IPS-18a (cell line): Measurements from ENCODE around the gene DOCK6.
A peak's percentile ranks its signal among the peaks of the same experiment; 100 is the strongest.

Experiments
- H3K27ac ChIP-seq: one replicate; pipeline ENCODE4 v1.5.1; 2013; ENCODE audit warnings: low read length
- H3K27me3 ChIP-seq: one replicate; pipeline ENCODE4 v1.6.1; 2013; ENCODE audit warnings: mild to moderate bottlenecking, low read length; ENCODE audit not compliant: control insufficient read depth, insufficient read depth
- H3K36me3 ChIP-seq: one replicate; pipeline ENCODE4 v1.6.1; 2013; ENCODE audit warnings: low read depth, low read length; ENCODE audit not compliant: control insufficient read depth
- H3K4me1 ChIP-seq: one replicate; pipeline ENCODE4 v1.6.1; 2013; ENCODE audit warnings: low read depth, low read length; ENCODE audit not compliant: control insufficient read depth
- H3K4me3 ChIP-seq: one replicate; pipeline ENCODE4 v1.5.1; 2013; ENCODE audit warnings: low read length
- H3K9ac ChIP-seq: one replicate; pipeline ENCODE4 v1.6.1; 2013; ENCODE audit warnings: mild to moderate bottlenecking, low read length, moderate library complexity
- H3K9me3 ChIP-seq: one replicate; pipeline ENCODE4 v1.6.1; 2013; ENCODE audit warnings: low read depth, low read length; ENCODE audit not compliant: control insufficient read depth

DOCK6 gene

GRCh38 chr19:11269408-11269807, 7.1 kb upstream of the DOCK6 start:
- H3K27ac ChIP-seq: no peak overlapping the region
- H3K4me3 ChIP-seq: no peak overlapping the region
- H3K9me3 ChIP-seq: no peaks in the 10 kb centered on the region
- H3K27me3 ChIP-seq: no peaks in the 10 kb centered on the region
- no peaks in the 10 kb centered on the region for H3K36me3 ChIP-seq
- no peak overlapping the region for H3K9ac ChIP-seq
- no peaks in the 10 kb centered on the region for H3K4me1 ChIP-seq

GRCh38 chr19:11268783-11269267, 6.5 kb upstream of the DOCK6 start:
- no peaks in the 10 kb centered on the region for H3K9me3 ChIP-seq
- no peak overlapping the region for H3K9ac ChIP-seq
- H3K4me1 ChIP-seq: no peaks in the 10 kb centered on the region
- no peak overlapping the region for H3K4me3 ChIP-seq
- H3K36me3 ChIP-seq: no peaks in the 10 kb centered on the region
- no peaks in the 10 kb centered on the region for H3K27me3 ChIP-seq
- no peak overlapping the region for H3K27ac ChIP-seq

- no peak overlapping the region for H3K9ac ChIP-seq
- H3K27me3 ChIP-seq: no peaks in the 10 kb centered on the region
- H3K27ac ChIP-seq: no peak overlapping the region
- no peak overlapping the region for H3K4me3 ChIP-seq
- H3K9me3 ChIP-seq: no peaks in the 10 kb centered on the region
- H3K4me1 ChIP-seq: no peaks in the 10 kb centered on the region
- no peaks in the 10 kb centered on the region for H3K36me3 ChIP-seq
Measured at GRCh38 chr19:11267316-11268085, 5.2 kb upstream of the DOCK6 start.

GRCh38 chr19:11265785-11266236, 3.5 kb upstream of the DOCK6 start:
- H3K27ac ChIP-seq: no peak overlapping the region
- H3K36me3 ChIP-seq: no peaks in the 10 kb centered on the region
- H3K4me3 ChIP-seq: no peak overlapping the region
- no peak overlapping the region for H3K9ac ChIP-seq
- H3K27me3 ChIP-seq: no peaks in the 10 kb centered on the region
- H3K9me3 ChIP-seq: no peaks in the 10 kb centered on the region
- H3K4me1 ChIP-seq: no peaks in the 10 kb centered on the region

GRCh38 chr19:11265177-11265784, 3.0 kb upstream of the DOCK6 start:
- Histone ChIP-seq H3K9ac (no peak overlapping the region), H3K4me3 (no peak overlapping the region), H3K27ac (no peak overlapping the region), H3K36me3 (no peaks in the 10 kb centered on the region), H3K27me3 (no peaks in the 10 kb centered on the region), H3K4me1 (no peaks in the 10 kb centered on the region), H3K9me3 (no peaks in the 10 kb centered on the region)

GRCh38 chr19:11264452-11265176, 2.3 kb upstream of the DOCK6 start:
- no peaks in the 10 kb centered on the region for H3K27me3 ChIP-seq
- no peaks in the 10 kb centered on the region for H3K4me1 ChIP-seq
- H3K27ac ChIP-seq: no peak overlapping the region

GRCh38 chr19:11263726-11264125, 1.4 kb upstream of the DOCK6 start:
- Histone ChIP-seq H3K27ac (no peak overlapping the region), H3K9ac (no peak overlapping the region), H3K27me3 (no peaks in the 10 kb centered on the region), H3K4me3 (no peak overlapping the region), H3K4me1 (no peaks in the 10 kb centered on the region), H3K36me3 (no peaks in the 10 kb centered on the region), H3K9me3 (no peaks in the 10 kb centered on the region)

More at GRCh38 chr19:11264452-11265176, 2.3 kb upstream of the DOCK6 start:
- Histone ChIP-seq H3K9ac (no peak overlapping the region), H3K36me3 (no peaks in the 10 kb centered on the region), H3K9me3 (no peaks in the 10 kb centered on the region), H3K4me3 (no peak overlapping the region)

- Histone ChIP-seq H3K9me3 (no peaks in the 10 kb centered on the region), H3K27me3 (no peaks in the 10 kb centered on the region), H3K4me3 (peak overlapping the region; percentile 74), H3K9ac (peak overlapping the region; percentile 50), H3K4me1 (no peaks in the 10 kb centered on the region), H3K27ac (no peak overlapping the region), H3K36me3 (no peaks in the 10 kb centered on the region)
Measured at GRCh38 chr19:11261431-11261970, 823 bp downstream of the DOCK6 start.

GRCh38 chr19:11260996-11261395, 1.3 kb downstream of the DOCK6 start:
- Histone ChIP-seq H3K9ac (no peak overlapping the region), H3K4me1 (no peaks in the 10 kb centered on the region), H3K4me3 (no peak overlapping the region), H3K9me3 (no peaks in the 10 kb centered on the region), H3K27me3 (no peaks in the 10 kb centered on the region), H3K36me3 (no peaks in the 10 kb centered on the region), H3K27ac (no peak overlapping the region)

GRCh38 chr19:11257846-11258380, 4.4 kb downstream of the DOCK6 start:
- Histone ChIP-seq H3K27ac (no peak overlapping the region), H3K27me3 (no peaks in the 10 kb centered on the region), H3K9ac (no peak overlapping the region), H3K36me3 (no peaks in the 10 kb centered on the region), H3K4me1 (no peaks in the 10 kb centered on the region), H3K4me3 (no peak overlapping the region), H3K9me3 (no peaks in the 10 kb centered on the region)

GRCh38 chr19:11256189-11256588, 6.1 kb downstream of the DOCK6 start:
- no peaks in the 10 kb centered on the region for H3K9me3 ChIP-seq

More at GRCh38 chr19:11256189-11256588, 6.1 kb downstream of the DOCK6 start:
- Histone ChIP-seq H3K36me3 (peaks cover 11% of the 10 kb centered on the region), H3K9ac (no peak overlapping the region), H3K27ac (no peak overlapping the region), H3K27me3 (no peaks in the 10 kb centered on the region), H3K4me1 (no peaks in the 10 kb centered on the region), H3K4me3 (no peak overlapping the region)
